ENCODE measurements around the gene SLC9A5.

SLC9A5 gene

DNA sequence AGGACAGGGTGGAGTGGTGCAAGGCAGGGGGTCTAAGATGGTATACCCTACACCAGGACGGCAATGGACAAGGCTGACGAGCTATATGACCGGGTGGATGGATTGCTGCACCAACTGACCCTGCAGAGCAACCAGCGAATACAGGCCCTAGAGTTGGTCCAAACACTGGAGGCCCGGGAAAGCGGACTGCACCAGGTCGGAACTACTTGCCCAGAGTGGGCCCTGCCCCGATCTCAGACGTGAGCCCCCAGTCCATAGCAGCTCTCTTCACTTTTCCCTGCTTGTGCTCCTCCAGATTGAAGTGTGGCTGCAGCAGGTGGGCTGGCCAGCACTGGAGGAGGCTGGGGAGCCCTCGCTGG is 33.6 kb downstream of the SLC9A5 start:
- no peak for DNase-seq

DNA sequence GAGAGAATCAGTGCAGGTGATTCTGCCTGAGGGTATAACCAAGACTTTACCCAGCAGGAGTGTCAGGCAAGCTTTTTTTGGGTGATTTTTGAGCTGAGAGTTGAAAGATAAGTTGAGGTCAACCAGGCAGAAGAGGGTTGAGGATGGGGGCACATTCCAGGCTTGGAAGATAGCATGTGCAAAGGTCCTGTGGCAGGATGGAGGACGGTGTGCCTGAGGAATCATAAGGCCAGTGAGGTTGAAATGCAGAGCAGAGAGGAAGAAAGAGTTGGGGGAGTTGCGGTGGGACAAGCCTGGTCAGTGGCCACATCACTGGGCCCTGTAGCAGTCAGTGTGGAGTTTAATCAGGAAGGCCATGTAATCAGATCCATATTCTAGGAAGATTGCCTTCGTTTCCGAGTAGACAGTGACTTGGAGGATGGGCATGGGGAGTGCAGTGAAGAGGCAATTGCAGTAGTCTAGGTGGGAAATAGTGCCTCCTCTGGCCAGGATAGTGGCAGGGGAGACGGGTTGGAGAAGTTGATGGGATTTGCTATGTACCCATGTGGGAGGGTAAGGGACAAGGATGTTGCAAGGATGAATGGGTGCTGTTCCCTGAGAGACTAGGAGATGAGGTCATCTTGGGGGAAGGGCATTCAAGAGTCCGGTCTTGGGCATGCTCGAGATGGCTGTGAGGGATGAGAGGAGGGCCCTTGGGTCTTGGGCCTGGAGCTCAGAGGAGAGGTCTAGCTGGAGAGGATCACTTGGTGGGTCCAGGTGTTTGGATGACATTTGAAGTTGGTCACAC is 34.5 kb downstream of the SLC9A5 start:
- no peak for DNase-seq

DNA sequence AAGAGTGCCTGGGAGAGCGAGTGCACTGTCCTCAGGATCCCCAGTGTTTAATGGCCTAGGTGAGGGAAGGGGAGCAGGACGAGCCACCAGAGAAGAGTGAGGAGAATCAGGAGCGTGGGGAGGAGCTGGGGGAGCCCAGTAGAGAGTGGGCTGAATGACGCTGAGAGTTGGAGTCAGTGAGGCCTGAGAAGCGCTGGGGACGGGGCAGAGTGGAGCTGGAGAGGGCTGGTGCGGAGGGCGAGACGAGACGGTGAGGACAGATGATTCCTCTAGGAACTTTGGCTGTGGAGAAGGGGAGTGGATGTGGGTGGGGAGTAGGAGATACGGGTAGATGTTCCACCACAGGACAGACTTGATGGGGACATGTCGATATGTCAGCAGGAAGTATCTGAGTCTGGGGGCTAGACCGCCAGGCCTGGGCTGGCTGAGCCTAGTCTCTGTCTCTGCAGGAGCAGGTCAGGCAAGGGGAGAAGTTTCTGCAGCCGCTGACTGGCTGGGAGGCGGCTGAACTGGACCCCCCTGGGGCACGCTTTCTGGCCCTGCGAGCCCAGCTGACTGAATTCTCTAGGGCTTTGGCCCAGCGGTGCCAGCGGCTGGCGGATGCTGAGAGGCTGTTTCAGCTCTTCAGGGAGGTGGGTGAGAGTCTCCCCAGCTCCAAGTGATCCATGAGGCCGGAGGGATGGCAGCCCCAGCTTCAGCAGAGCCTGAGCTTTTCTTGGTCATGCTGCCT is 35.2 kb downstream of the SLC9A5 start:
- no peak for DNase-seq

DNA sequence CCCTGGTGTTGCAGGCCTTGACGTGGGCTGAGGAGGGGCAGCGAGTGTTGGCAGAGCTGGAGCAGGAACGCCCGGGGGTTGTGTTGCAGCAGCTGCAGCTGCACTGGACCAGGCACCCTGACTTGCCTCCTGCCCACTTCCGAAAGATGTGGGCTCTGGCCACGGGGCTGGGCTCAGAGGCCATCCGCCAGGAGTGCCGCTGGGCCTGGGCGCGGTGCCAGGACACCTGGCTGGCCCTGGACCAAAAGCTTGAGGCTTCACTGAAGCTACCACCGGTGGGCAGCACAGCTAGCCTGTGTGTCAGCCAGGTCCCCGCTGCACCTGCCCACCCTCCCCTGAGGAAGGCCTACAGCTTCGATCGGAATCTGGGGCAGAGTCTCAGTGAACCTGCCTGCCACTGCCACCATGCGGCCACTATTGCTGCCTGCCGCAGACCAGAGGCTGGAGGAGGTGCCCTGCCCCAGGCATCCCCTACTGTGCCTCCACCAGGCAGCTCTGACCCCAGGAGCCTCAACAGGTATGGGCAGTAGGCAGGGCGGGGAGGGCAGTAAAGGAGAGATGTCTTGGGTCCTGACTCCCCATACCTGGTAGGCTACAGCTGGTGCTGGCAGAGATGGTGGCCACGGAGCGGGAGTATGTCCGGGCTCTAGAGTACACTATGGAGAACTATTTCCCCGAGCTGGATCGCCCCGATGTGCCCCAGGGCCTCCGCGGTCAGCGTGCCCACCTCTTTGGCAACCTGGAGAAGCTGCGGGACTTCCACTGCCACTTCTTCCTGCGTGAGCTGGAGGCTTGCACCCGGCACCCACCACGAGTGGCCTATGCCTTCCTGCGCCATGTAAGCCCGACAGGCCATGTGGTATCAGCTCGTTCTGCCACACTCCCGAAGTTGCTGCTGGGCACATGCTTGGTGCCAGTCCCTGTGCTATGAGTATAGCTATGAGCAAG is 36.2 kb downstream of the SLC9A5 start:
- DNase-seq, result peak; percentile 22

DNA sequence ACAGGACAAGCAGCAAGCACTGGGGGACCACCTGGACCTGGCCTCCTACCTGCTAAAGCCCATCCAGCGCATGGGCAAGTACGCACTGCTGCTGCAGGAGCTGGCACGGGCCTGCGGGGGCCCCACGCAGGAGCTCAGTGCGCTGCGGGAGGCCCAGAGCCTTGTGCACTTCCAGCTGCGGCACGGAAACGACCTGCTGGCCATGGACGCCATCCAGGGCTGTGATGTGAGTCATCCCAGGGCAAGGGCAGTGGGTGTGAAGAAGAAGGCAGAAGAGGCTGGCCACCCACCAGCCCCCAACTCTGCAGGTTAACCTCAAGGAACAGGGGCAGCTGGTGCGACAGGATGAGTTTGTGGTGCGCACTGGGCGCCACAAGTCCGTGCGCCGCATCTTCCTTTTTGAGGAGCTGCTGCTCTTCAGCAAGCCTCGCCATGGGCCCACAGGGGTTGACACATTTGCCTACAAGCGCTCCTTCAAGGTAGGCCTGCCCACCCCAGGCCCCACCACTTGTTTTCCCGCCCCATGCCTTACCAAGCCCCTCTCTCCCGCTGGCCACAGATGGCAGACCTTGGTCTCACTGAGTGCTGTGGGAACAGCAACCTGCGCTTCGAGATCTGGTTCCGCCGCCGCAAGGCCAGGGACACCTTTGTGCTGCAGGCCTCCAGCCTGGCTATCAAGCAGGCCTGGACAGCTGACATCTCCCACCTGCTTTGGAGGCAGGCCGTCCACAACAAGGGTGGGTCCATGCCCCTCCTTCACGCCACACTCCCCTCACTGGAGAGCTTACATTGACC is 37.9 kb downstream of the SLC9A5 start:
- no peak for DNase-seq

DNA sequence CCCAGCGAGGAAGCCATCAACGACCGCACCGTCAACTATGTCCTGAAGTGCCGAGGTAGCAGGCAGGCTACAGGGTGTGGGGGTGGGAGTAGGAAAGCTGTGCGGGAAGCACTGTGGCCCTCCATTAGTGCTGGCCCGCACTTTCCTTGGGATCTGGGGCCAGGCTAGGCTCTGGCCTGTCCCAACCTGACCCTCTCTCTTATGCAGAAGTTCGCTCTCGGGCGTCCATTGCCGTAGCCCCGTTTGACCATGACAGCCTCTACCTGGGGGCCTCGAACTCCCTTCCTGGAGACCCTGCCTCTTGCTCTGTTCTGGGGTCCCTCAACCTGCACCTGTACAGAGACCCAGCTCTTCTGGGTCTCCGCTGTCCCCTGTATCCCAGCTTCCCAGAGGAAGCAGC is 39.2 kb downstream of the SLC9A5 start:
- DNase-seq, result no peak

DNA sequence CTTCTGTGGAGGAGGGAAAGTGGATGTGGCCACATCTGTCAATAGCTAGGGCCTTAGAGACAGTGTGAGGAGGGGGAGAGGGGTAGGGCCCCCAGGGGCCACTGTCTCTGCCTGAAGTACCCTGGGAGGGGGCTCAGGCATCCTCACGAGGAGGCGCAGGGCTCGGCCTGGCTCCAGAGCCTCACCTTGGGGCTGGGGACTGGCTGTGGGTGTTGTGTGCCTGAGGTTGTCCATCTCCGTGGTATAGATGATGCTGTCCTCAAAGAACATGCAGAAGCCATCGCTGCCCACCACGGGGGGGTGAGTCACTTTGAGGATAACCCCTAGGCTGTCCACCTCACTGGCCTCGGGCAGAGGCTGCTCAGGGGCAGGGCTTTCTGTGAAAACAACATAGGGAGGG is 42.7 kb downstream of the SLC9A5 start:
- DNase-seq, result no peak

DNA sequence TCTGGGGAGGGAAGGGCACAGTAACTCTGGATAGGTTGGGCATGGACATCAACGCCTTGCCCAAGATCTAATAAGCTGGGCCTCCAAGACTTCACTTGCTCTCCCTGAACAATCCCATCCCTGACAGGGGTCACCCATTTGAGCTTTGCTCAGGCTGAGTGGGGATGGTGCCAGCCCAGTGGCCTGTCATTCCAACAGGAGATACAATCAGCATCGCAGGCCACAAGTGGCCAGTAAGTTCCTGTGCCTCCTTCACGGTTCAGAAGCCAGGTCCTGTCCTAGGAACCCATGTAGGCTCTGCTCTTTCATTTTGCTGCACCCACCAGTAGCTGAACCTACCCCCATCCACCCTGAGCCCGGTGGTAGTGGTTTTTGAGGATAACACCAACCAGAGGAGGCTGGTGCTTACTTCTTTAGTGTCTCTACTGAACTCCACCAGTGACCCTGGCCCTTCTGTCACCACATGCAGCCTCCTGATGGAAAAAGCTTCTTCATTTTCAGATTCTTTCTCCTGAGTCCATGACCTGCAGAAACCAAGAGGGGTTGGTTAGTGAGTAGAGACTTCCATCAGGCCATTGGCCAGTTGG is 45.5 kb downstream of the SLC9A5 start:
- no peak for DNase-seq

DNA sequence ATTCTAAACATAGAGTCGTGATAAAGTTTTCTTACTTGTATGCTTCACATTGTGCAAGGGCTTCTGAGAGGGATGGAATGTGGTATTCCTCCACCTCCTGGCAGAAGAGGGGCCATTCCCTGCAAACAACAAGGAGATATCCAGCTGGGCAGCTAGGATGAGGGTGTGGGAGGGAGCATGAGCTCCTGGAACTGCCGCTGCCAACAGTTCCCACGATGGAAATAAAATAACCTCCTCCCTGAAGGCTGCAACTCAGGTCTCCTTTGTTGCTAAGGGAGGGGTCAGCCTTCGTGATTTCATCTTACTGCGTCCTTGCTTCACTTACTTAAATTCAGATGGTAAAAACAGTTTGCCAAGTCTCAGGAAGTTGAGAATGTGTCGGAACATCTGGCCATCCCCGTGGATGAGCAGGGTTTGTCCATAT is 46.2 kb downstream of the SLC9A5 start:
- DNase-seq, result no peak

DNA sequence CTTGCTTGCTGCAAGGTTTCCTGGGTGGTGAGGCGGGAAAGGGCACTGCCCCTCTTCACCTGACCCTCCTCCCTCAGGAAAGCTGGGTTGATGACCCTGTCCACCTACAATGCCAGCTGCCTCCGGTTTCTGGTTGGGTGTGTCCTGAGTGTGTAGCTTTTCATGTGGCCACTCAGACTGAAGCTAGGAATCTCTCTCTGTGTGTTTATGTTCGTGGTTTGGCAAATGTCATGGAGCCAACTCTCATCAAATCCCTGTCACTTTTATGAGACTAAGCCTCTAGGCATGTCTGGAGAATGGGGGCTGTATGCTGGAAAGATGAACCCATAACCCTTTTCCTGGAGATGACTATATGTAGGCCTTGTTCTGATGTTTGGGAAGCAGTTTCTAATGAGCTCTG is 47.6 kb downstream of the SLC9A5 start:
- DNase-seq, result no peak

DNA sequence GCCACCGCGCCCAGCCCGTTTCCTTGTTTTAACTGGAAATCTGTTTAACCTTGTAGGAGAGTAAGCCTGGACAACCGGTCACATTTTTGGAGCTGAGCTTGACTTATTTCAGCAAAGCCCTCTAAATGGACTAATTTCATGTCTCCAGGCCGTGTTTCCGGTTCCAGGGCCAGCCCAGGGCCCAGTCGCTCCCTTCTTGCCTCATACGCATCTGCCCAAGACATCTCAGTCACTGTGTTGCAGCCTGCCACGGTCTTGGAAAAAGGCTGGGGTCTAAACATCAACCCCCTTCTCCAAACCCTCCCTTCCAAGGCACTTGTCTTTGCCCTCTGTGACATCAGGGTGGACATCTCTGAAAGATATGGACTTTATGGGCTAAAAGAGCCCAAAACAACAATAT is 49.5 kb downstream of the SLC9A5 start:
- no peak for DNase-seq

DNA sequence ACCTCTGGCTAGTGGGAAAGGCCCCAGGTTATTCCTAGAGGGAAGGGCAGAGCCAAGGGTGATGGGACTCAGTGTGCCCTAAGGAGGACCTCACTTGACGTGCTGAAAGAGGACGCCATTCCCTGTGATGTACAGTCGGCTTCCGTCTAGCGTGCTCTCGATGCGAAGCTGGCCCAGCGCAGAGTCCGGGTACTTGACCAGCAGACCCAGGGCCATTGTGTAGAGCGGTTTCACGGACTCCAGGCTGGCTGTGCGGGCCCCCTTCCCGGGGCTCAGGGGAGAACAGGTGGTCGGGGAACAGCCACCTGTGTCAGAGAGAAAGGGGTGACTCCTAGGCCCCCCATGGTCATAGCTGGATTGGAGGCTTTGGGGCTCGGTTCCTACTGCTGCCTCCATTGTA is 50.5 kb downstream of the SLC9A5 start:
- no peak for DNase-seq

DNA sequence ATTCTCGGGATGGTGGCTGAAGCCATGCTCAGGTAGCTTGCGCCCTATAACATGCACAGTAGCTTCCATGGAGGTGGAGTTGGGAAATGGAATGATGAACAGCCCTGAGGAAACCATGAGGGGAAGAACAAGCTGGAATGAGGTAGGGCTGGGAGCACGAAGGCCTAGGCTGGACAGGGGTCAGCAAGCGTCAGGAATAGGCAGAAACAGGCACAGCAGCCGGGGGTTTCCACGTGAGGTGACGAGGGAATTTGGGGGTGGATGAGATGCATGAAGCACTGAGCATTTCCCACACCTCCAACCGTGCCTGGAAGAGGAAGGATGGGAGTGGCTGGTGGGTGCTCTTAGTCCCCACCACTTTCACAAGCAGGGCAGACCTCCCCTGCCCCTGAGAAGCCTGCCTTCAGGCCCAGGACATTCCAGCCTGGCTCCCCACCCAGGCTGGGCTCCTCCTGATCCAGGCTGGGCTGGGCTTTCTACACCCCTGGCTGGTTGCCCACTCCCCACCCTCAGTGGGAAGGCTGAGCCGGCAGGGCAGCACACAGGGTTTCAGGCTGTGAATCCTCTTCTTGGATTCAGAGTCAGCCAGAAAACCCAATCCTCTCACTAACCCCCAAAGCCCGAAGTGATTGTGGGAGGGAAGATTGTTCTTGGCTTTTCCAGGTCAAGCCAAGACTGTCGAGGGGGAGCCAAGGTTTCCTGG is 52.5 kb downstream of the SLC9A5 start:
- no peak for DNase-seq

DNA sequence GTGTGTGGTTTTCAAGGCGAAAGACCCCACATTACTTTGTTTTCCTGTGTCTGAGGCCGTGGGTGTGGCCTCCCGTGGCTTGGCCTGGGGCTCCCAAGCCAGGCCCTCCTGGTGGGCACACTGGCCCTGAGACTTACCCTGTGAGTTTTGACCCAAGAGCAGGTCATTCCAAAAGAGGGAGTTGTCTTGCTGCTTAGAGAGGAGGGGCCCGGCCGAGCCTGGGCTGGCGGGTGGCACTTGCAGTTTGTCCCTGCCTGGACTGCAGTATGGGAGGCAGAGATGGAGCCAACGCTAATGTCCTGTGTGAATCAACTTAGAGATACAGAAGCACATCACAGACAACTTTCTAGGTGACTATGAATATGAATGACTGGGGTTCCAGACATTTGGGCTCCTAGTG is 53.3 kb downstream of the SLC9A5 start:
- DNase-seq, result no peak

DNA sequence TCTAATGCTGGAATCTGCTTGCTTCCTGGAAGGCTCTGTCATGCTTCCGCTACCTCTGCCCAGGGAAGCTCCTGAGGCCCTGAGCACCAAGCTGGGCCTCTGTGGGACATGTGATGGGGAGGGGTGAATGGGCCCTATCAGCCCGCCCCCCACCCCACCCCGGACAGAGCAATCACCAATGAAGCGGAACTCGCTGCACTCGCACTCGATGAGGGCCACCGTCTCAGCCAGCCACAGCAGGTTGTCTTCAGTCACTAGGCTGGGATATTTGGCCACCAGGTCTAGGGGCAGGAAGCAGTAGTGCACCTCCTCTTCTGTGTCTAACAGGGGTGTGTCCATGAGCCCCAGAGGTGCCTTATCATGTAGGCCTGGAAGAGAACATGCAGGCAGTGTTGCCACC is 54.2 kb downstream of the SLC9A5 start:
- no peak for DNase-seq

DNA sequence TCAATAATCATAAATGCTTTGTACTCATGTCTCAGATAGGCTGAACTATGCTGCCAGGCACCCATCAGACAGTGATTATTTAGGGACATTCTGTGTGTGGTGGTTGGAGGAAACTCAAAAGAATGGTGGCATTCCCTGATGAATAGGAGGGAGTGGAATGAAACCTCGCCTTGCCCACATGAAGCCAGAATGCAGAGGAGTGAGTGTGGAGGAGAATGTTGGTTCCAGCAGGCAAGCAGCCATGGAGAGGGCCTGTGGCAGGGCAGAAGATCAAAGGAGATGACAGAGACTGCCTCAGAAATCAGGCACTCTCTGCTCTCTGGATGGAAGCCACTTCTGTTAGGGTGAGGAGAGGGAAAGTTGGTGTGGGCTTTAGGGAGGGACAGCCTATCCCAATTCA is 55.2 kb downstream of the SLC9A5 start:
- no peak for DNase-seq

DNA sequence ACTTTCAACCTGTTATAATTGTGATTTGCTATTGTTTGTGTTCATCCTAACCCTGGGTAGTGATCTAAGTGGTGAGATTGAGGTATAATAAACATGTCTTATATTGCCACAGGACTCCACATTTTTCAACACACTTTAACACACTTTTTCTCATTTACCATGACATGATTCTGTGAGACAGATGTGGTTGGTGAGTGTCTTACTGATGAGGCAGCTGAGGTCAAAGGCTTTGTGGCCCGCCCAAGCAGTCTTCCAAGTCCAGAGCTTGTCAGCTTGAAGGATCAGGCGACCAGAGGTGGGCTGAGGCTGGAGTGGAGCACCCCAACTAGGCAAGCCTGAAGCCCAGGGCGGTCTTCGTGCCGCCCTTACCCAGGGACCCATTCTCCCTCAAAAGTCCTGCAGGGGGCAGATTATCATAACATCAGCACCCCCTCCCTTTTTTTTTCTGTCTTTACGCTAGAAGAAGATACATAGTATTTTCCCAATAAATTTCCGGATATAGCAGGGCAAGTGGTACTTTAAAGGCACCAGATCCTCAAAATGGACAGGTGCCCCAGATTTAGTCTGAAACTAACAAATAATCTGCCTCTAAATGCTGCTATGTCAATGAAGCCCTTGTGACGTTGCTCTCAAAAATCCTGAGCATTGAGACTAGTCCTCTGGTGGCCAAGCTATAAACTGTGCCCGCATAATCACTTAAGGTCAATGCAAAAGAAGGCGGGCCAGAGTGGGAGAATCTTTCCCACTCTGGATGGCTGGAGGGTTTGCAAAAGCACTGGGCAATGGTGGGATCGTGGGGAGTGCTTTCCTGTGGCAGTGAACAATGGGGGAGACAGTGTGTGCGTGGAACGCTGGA is 56.7 kb downstream of the SLC9A5 start:
- DNase-seq, result no peak

DNA sequence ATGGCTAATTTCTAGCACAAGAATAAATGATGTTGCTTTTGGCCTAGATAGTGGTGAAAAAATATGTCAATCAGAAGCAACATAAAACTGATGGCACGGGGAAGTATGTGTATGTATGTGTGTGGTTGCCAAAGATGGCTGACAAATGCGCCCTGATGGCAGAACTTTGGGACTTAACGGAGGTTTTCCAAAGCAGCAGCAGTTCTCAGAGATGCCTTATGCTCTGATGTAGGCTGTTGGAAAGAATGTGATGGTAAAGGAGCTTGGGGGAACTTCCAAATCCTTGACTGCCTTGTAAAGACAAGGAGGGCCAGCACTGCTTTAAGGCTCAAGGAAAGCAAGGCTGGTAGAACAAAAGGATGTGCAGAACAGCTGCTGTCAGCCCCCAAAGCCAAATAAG is 61.8 kb downstream of the SLC9A5 start:
- no peak for DNase-seq

DNA sequence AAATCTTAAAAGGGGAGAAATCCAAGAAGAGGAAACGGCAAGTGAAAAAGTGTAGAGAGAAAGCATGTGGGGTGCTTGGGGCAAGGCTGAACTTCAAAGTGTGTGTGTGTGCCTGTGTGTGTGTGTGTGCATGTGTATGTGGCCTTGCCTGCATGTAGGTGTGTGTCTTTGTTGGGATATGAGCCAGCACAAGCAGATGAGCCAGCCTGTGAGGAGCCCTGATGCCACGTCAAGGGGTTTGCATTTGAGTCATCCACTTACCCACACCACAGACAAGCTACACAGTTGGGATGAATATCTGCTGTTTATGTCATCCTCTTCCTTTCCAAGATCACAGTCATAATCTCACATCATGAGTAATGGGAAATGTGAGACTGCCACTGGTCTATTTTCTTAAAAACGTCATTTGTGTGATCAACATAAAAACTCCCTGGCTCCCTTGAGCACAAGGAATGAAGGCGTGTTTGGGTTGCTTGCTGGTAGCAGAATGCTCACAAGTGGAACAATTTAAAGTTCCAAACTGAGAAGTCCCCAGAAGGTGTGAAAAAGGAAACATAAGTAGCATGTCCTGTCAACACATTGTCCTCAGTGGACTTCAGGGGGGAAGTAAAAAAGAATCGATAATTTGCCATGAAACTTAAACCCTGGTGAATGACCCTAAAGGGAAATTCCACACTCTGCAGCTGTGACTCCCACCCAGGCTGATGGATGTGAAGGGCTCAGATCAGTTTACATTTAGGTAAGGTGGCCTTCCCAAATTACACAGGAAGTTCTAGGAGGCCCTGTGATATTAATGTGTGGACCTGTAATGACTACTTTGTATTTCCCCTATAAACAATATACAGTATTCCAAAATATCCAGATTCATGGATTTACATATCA is 63.1 kb downstream of the SLC9A5 start:
- peak; percentile 89 for DNase-seq

DNA sequence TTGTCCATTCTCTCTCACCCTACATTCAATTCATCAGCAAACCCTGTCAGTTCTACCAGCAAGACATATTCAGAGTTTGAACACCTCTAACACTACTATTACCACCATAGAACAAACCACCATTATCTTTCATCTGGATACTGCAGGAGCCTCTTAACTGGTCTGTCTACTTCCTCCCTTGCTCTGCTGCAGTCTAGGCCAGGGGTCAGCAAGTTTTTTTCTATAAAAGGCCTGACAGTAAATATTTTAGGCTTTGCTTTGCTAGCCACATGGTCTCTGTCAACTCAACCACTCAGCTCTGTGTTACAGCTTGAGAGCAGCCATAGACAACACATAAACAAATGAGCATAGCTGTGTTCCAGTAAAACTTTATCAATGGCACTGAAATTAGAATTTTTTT is 63.9 kb downstream of the SLC9A5 start:
- DNase-seq, result no peak

All from DMS53 (cell line).